Natural killer cell (primary cell): ENCODE results near the gene UPK1A. TPM values are rescaled to one million over a fixed set of nuclear protein-coding genes. Genes with fewer than 3 reads are reported as not detected.

Experiments used
- ATAC-seq, 3 donors: fragments of 150-1000 bp in 2 of 3; fragments of 200-7000 bp in 1 of 3; cut with Tn5 transposase; 1 replicate in 1 of 3; 2 replicates in 2 of 3; pipeline ENCODE4 v1.10.0; 2021; ENCODE audit warnings: mild to moderate bottlenecking in 2 of 3, moderate library complexity in 2 of 3
- DNase-seq, 2 donors: peaks; one replicate each; pipeline versions ENCODE4 v3.0.0 to v3.0.0-alpha.2; 2013 to 2021; ENCODE audit warnings: mixed read lengths in 1 of 2
- H3K27ac ChIP-seq: one replicate; pipeline ENCODE4 v1.5.1; 2013; ENCODE audit warnings: mild to moderate bottlenecking, low read length
- H3K27me3 ChIP-seq: one replicate; pipeline ENCODE4 v1.6.1; 2013; ENCODE audit warnings: low read length; ENCODE audit not compliant: control insufficient read depth, insufficient read depth
- H3K36me3 ChIP-seq: one replicate; pipeline ENCODE4 v1.6.1; 2013; ENCODE audit warnings: low read length; ENCODE audit not compliant: control insufficient read depth, insufficient read depth
- H3K4me1 ChIP-seq: one replicate; pipeline ENCODE4 v1.6.1; 2013; ENCODE audit warnings: low read length; ENCODE audit not compliant: control insufficient read depth, insufficient read depth
- H3K4me3 ChIP-seq: one replicate; pipeline ENCODE4 v1.5.1; 2013; ENCODE audit warnings: low read length
- H3K9me3 ChIP-seq: one replicate; pipeline ENCODE4 v1.6.1; 2013; ENCODE audit warnings: low read length; ENCODE audit not compliant: control insufficient read depth, insufficient read depth
- H3K27ac Mint-ChIP-seq, 2 donors: one replicate each; pipeline ENCODE4 v1.8.0; 2022; ENCODE audit warnings: mild to moderate bottlenecking in 2 of 2, mixed read lengths in 2 of 2, moderate library complexity in 1 of 2
- H3K27me3 Mint-ChIP-seq, 2 donors: one replicate each; pipeline ENCODE4 v1.8.0; 2022; ENCODE audit warnings: low read depth in 2 of 2, mixed read lengths in 2 of 2
- H3K36me3 Mint-ChIP-seq: one replicate; pipeline ENCODE4 v1.8.0; 2022; ENCODE audit warnings: mixed read lengths
- H3K4me1 Mint-ChIP-seq, 2 donors: one replicate each; pipeline ENCODE4 v1.8.0; 2022; ENCODE audit warnings: mixed read lengths in 2 of 2
- H3K4me3 Mint-ChIP-seq: one replicate; pipeline ENCODE4 v1.8.0; 2022; ENCODE audit warnings: mild to moderate bottlenecking, moderate library complexity, mixed read lengths
- H3K9me3 Mint-ChIP-seq, 2 donors: one replicate each; pipeline ENCODE4 v1.8.0; 2022; ENCODE audit warnings: mixed read lengths in 2 of 2
- CTCF ChIP-seq: fragments of 200-600 bp; IDR thresholded peaks from one replicate; pipeline ENCODE4 v1.8.0; 2022; ENCODE audit warnings: antibody characterized with exemption
- WGBS: methylation state at CpG from one replicate; pipeline ENCODE4 v1.1.7; 2013; ENCODE audit warnings: missing lambda C conversion rate; ENCODE audit not compliant: insufficient coverage; 5-methylcytosine and 5-hydroxymethylcytosine counted together
- intact Hi-C: fragments of 100-400 bp; cut with micrococcal nuclease; formaldehyde crosslinking; loops from one replicate; pipeline ENCODE4 v1.14.2; 2022
- total RNA-seq, 4 donors: library from RNA; stranded (reverse); fragments of 120-200 nt in 1 of 4; gene quantifications; one replicate each; pipeline versions ENCODE4 v1.2.3 to v1.2.4, GENCODE V29; 2013 to 2022

UPK1A gene
- total RNA-seq, 3 donors from 2014 or later (not counting 1 experiment from before 2014, with no cell fraction given): not detected

- no peaks in the 10 kb centered on the region for H3K9me3 ChIP-seq
- Mint-ChIP-seq H3K36me3 (no peaks in the 10 kb centered on the region), H3K4me3 (peak overlapping the region; percentile 88), H3K9me3 (no peaks in the 10 kb centered on the region), H3K27me3 (no peaks in the 10 kb centered on the region), H3K4me1 (peaks cover 24 to 31% of the 10 kb centered on the region in 2 donors), H3K27ac (peak overlapping the region; percentile 64 to 89)
- no peaks in the 10 kb centered on the region for H3K36me3 ChIP-seq
- H3K4me3 ChIP-seq: peak overlapping the region; percentile 69
- H3K27me3 ChIP-seq: no peaks in the 10 kb centered on the region
- 22% methylated on average over 18 of the region's 20 CpGs for WGBS
- peak; percentile 40 to 80 for DNase-seq
- TF ChIP-seq CTCF: no peak
- peaks cover 54% of the 10 kb centered on the region for H3K4me1 ChIP-seq
- no peak for ATAC-seq
- intact Hi-C loops: loop anchor here (1.0 to 5.0 kb wide), 4 partner anchors 17 to 112 kb away; partner anchors contain the start of genes HAUS5, HSPB6, PROSER3 and TMEM147
- peak overlapping the region; percentile 55 for H3K27ac ChIP-seq
These were observed 21.2 kb upstream of the UPK1A start for GRCh38 chr19:35644987-35645679.

- intact Hi-C loops: no loop called here
- peaks cover 4% of the 10 kb centered on the region for H3K36me3 ChIP-seq
- Mint-ChIP-seq H3K27me3 (no peaks in the 10 kb centered on the region), H3K4me3 (peak overlapping the region; percentile 88), H3K4me1 (peaks cover 24 to 32% of the 10 kb centered on the region in 2 donors), H3K9me3 (no peaks in the 10 kb centered on the region), H3K36me3 (no peaks in the 10 kb centered on the region), H3K27ac (peak overlapping the region in 1 of 2 donors; percentile 89)
- no peak for TF ChIP-seq CTCF
- no peaks in the 10 kb centered on the region for H3K9me3 ChIP-seq
- no peaks in the 10 kb centered on the region for H3K27me3 ChIP-seq
- no peak overlapping the region for H3K27ac ChIP-seq
- WGBS: 91% methylated on average over 7 of the region's 7 CpGs
- DNase-seq (peak in 1 of 2 donors; percentile 21), ATAC-seq (no peak)
- peaks cover 54% of the 10 kb centered on the region for H3K4me1 ChIP-seq
- H3K4me3 ChIP-seq: no peak overlapping the region
These were observed 20.4 kb upstream of the UPK1A start for GRCh38 chr19:35645680-35646511.

- no peaks in the 10 kb centered on the region for H3K9me3 ChIP-seq
- Mint-ChIP-seq H3K4me1 (peaks cover 24 to 42% of the 10 kb centered on the region in 2 donors), H3K36me3 (no peaks in the 10 kb centered on the region), H3K9me3 (no peaks in the 10 kb centered on the region), H3K27ac (peak within 1 kb of the TSS; percentile 96 to 97), H3K4me3 (peak within 1 kb of the TSS; percentile 95), H3K27me3 (no peaks in the 10 kb centered on the region)
- H3K27ac ChIP-seq: peak within 1 kb of the TSS; percentile 82
- under 1% methylated on average over 46 of the region's 46 CpGs for WGBS
- H3K27me3 ChIP-seq: no peaks in the 10 kb centered on the region
- intact Hi-C loops: loop anchor here (1.0 to 2.0 kb wide), 2 partner anchors 20 to 97 kb away; partner anchors contain the start of genes PSENEN and U2AF1L4
- ATAC-seq: peak; percentile 74 to 85 (median 75)
- H3K4me1 ChIP-seq: peaks cover 34% of the 10 kb centered on the region
- peak within 1 kb of the TSS; percentile 87 for H3K4me3 ChIP-seq
- peaks cover 9% of the 10 kb centered on the region for H3K36me3 ChIP-seq
- DNase-seq: peak; percentile 85 to 97
- TF ChIP-seq CTCF: no peak
These were observed 18.0 kb upstream of the UPK1A start, which contains the start of gene COX6B1 for GRCh38 chr19:35648017-35648961. Gene COX6B1 (plus strand): TSS chr19:35648323. CDS start chr19:35651244, 2,921 bp downstream.
